Activated CD4-positive, CD25-positive, alpha-beta regulatory T cell (primary cell): ENCODE measurements around the gene GLB1L3.

Experiments used
- DNase-seq, 4 experiments: peaks; one replicate each; lab custom pipeline; 2025; lab: John Stamatoyannopoulos, UW

GLB1L3 gene

GRCh38 chr11:134275534-134276395 lies at the start of gene GLB1L3:
TSS of gene GLB1L3 (plus strand) at chr11:134276379. CDS start at chr11:134276741, 362 bp downstream.
- peak; percentile 37 to 51 (median 44) for DNase-seq

GRCh38 chr11:134226806-134227325 lies 49.3 kb upstream of the GLB1L3 start:
- no peak for DNase-seq

GRCh38 chr11:134228625-134229024 lies 47.6 kb upstream of the GLB1L3 start:
- no peak for DNase-seq

GRCh38 chr11:134229126-134229790 lies 46.9 kb upstream of the GLB1L3 start:
- DNase-seq, result no peak

GRCh38 chr11:134230339-134230738 lies 45.8 kb upstream of the GLB1L3 start:
- no peak for DNase-seq

- no peak for DNase-seq
Observed at GRCh38 chr11:134231958-134232659, 44.1 kb upstream of the GLB1L3 start.

- DNase-seq, result no peak
Observed at GRCh38 chr11:134233729-134234179, 42.4 kb upstream of the GLB1L3 start.

GRCh38 chr11:134235399-134235798 lies 40.8 kb upstream of the GLB1L3 start:
- no peak for DNase-seq

- no peak for DNase-seq
Observed at GRCh38 chr11:134236834-134237556, 39.2 kb upstream of the GLB1L3 start.

GRCh38 chr11:134237557-134237922 lies 38.6 kb upstream of the GLB1L3 start:
- no peak for DNase-seq

- no peak for DNase-seq
Observed at GRCh38 chr11:134238956-134239355, 37.2 kb upstream of the GLB1L3 start.

- DNase-seq, result no peak
Observed at GRCh38 chr11:134240592-134240991, 35.6 kb upstream of the GLB1L3 start.

- DNase-seq, result no peak
Observed at GRCh38 chr11:134242376-134242775, 33.8 kb upstream of the GLB1L3 start.

- no peak for DNase-seq
Observed at GRCh38 chr11:134243913-134244312, 32.3 kb upstream of the GLB1L3 start.

- no peak for DNase-seq
Observed at GRCh38 chr11:134244593-134244992, 31.6 kb upstream of the GLB1L3 start.

GRCh38 chr11:134245434-134245833 lies 30.7 kb upstream of the GLB1L3 start:
- DNase-seq, result no peak

GRCh38 chr11:134246100-134246499 lies 30.1 kb upstream of the GLB1L3 start:
- DNase-seq, result no peak

GRCh38 chr11:134246678-134247077 lies 29.5 kb upstream of the GLB1L3 start:
- DNase-seq, result no peak

GRCh38 chr11:134248910-134249480 lies 27.2 kb upstream of the GLB1L3 start:
- DNase-seq, result no peak

- no peak for DNase-seq
Observed at GRCh38 chr11:134250246-134250645, 25.9 kb upstream of the GLB1L3 start.

- no peak for DNase-seq
Observed at GRCh38 chr11:134250675-134251074, 25.5 kb upstream of the GLB1L3 start.
